ENCODE data around the gene ST7.

The ST7 gene

GRCh38 chr7:117190104-117190503 is 236.8 kb downstream of the ST7 start:
- no peak for DNase-seq (ENCODE audit: low read depth, low spot score)

- DNase-seq (ENCODE audit: low read depth, low spot score): no peak
These were observed 237.6 kb downstream of the ST7 start for GRCh38 chr7:117190746-117191435.

- DNase-seq (ENCODE audit: low read depth, low spot score): no peak
These were observed 238.8 kb downstream of the ST7 start for GRCh38 chr7:117192108-117192507.

DNA sequence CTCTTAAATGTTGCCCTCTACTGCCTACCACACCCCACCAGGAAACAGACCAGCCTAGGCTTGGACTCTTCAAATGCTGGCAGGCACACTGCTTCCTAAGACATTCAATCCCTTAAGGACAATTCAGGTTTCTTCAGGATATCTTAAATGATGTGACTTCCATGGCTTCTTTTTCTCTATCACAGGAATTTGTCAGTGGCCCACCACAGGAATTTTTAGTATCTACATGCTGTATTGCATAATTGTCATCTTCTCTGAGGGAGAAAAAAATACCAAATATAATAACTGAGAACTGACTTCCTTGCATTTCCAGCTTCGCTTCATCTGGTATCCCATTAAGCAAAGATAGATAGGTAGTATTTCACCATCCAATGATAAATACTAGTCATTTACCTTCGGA is 240.3 kb downstream of the ST7 start:
- DNase-seq (ENCODE audit: low read depth, low spot score): no peak

DNA sequence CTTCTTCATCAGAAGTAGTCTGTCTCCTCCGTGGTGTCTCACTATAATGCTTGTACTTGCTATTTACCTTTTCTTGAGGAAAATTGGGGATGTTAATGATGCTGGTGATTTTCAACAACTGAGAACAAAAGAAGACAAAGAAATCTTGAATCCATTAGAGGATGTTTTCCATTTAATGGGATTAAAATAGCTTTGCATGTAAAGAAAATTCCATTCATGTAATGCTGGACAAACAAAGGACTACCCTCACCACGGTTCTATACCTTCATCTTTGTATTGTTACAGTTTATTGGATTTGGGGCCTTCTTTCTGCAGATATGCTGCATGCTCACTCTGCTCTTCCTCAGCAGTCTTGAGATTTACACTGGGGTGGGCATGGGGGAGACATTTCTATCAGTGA is 241.1 kb downstream of the ST7 start:
- DNase-seq (ENCODE audit: low read depth, low spot score): no peak

- DNase-seq (ENCODE audit: low read depth, low spot score): no peak
These were observed 242.2 kb downstream of the ST7 start for GRCh38 chr7:117195361-117196029.

DNA sequence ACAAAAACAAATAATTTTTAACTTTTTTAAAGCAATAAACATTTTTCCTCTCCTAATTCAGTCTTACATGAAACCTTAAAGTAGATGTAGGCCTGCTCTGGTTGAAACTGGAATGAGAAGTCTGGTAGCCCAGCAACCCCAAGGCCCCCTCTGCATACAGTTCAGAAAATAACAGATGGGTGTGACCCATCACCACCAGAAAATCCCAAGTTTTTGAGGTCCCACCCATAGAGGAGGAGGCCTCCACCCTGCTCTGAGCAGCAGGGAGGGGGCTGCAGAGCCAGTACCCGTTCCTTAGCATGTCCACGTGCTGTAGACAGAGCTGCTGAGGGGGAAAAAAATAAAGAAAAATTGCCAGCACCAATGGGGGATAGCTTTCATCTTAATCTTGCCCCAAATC is 246.8 kb downstream of the ST7 start:
- DNase-seq (ENCODE audit: low read depth, low spot score): no peak

GRCh38 chr7:117200786-117201458 is 247.6 kb downstream of the ST7 start:
- DNase-seq (ENCODE audit: low read depth, low spot score): no peak

DNA sequence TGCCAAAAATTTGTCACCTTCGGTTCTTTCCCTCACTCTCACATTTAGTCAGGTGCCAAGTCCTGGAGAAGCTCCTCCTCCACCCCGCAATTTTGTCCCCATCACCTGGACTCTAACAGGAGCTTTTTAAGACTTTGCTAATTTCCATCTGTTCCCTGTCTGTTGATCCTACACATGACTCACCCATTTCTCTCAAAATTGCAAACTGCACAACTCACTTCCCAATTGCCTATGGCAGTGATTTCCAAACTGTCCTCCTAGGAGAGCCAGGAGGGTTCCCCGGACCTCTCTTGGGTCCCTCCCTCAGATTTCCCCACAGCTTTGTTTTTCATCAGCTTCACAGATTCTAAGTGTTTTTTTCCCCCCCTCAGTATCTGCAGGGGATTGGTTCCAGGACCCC is 249.2 kb downstream of the ST7 start:
- no peak for DNase-seq (ENCODE audit: low read depth, low spot score)

- no peak for DNase-seq (ENCODE audit: low read depth, low spot score)
These were observed 249.9 kb downstream of the ST7 start for GRCh38 chr7:117203205-117203604.

DNA sequence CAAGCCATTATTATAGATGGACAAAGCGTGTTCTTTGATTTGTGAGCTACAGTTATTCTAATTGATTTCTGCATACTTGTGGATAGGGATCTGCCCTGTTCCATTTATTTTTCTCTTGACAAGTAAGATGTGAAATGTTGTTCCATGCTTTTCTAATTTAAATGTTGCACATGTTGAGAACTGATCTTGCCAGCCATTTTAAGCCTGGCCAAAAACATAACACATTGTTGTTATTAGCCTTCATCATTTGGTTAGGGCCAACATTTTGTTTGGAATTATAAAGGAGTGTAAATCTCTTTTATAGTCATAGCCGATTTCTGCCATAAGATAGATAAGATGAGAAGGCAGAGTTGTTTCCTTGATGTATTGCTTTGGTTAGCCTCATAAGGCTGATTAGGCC is 252.6 kb downstream of the ST7 start:
- no peak for DNase-seq (ENCODE audit: low read depth, low spot score)

GRCh38 chr7:117208257-117208656 is 255.0 kb downstream of the ST7 start:
- DNase-seq (ENCODE audit: low read depth, low spot score): no peak

- no peak for DNase-seq (ENCODE audit: low read depth, low spot score)
These were observed 257.1 kb downstream of the ST7 start for GRCh38 chr7:117210397-117210796.

DNA sequence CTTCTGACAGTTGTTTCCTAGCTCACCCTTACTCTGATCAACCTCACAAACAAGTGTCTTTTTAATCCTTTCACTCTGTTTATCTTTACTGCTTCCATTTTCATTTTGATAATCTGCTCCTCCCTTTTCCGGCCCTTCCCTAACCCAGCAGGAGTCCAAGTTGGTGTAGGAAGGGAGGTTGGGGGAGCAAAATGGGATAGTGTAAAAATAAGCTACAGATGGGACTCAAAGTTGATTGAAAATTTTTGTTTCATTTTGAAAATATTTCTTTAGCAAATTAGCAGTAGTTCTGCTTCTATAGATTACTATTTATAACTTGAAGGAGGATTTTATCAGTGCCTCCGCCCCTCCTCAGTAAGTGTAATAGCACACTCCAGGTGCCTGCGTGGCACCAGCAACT is 257.6 kb downstream of the ST7 start:
- no peak for DNase-seq (ENCODE audit: low read depth, low spot score)

DNA sequence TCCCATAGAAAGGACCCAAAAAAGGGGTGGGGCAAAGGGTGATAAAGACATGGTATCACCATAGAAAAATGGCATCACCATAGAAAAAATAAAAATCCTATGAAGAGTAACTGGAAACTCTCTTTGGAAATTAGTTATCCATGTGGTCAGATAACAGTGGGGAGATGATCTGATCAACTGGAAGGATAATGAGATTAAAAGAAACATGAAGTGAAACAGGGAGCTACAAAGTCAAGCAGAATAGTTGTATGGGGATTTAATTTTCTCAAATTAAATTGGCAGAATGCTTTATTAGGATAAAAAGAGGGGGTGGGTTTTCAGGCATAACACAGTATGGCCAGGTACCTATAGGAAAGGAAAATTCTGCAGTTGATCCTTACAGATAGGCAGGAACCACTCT is 258.3 kb downstream of the ST7 start:
- DNase-seq (ENCODE audit: low read depth, low spot score): no peak

- DNase-seq (ENCODE audit: low read depth, low spot score): no peak
These were observed 259.9 kb downstream of the ST7 start for GRCh38 chr7:117212969-117213877.

GRCh38 chr7:117216010-117216409 is 262.7 kb downstream of the ST7 start:
- no peak for DNase-seq (ENCODE audit: low read depth, low spot score)

GRCh38 chr7:117216436-117217069 is 263.3 kb downstream of the ST7 start:
- no peak for DNase-seq (ENCODE audit: low read depth, low spot score)

DNA sequence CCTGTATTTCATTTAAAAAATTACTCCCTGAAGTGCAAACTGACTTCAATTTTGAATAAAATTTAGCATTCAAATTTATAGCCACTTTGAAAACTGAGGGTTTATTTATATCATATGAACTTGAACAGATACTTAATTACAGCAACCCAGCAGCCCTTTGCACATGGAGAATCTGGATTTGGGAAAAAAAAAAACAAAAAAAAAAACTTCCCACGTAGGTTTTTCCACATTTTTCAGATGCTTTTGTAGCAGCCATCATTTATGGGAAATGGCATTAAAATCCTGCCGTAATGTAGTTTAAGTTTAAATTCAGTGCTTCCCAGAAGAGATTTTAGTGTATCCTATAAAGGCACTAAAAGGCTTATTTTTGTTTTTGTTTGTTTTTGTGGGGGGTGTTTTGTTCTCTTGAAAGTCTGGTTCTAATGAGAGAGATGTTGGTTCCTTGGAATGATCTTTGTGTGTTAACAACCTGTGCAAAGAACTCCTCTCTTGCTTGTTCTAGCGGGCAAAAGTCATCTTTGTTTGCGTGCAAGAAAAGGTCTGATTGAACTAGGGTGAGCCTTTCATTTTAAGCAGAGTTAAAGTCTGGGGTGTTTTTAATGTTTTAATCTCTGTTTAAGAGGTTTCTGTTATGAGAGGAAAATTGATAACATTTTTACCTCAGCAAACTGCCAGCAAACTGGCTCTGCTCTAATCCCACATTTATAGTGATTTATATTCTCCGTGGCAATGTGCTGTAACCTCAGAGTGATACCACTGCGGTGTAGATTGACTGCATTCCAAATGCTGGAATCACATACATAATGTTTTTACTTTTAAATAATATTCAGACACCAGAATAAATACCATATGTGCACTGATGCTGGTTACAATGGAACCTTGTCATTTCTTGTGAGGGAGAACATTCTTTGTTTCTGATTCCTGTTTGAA is 264.1 kb downstream of the ST7 start:
- no peak for DNase-seq (ENCODE audit: low read depth, low spot score)

DNA sequence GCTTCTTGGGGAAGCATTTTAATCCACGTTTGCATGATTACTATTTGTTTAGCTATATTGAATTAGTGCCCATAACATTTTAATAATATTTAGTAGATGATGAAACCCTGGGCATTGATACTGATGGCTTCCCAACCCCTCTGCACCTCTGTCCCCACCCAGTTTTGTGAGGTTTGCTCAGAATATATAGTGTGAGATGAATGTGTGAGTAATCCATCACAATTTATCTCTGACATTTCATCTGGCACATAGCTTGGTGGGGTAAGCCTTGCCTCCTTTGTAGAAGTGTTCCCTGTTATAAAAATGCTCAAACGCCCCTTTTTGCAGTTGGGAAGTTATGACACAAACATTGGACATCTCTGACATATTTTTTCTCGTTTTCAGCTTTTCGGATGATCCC is 265.4 kb downstream of the ST7 start:
- DNase-seq (ENCODE audit: low read depth, low spot score): no peak

Measured in activated CD4-positive, CD25-positive, alpha-beta regulatory T cell treated with anti-CD3 and anti-CD28 coated beads, Interleukin-2, amount 50 U/mL, for 16 hours (primary cell).